HEK293 (cell line): Measurements from ENCODE around the gene ATG4A.

Experiments
- CTCF ChIA-PET: fragments of 350-600 bp; formaldehyde crosslinking; extraction: SDS; loops from one replicate; lab custom pipeline; 2021; ENCODE audit warnings: antibody characterized with exemption; lab: Yijun Ruan, JAX
- POLR2A ChIA-PET: fragments of 300-600 bp; formaldehyde crosslinking; extraction: SDS; loops from one replicate; lab custom pipeline; 2020; ENCODE audit warnings: antibody characterized with exemption, inconsistent platforms; lab: Yijun Ruan, JAX
- H3K27ac ChIP-seq: fragments of 200-500 bp; sonication (Bioruptor generic); 2 replicates; pipeline ENCODE4 v1.5.1; 2014; ENCODE audit warnings: low read depth, low read length, control low read depth, inconsistent platforms; ENCODE audit errors: extremely low read depth
- H3K36me3 ChIP-seq, 2 experiments: fragments of 200-500 bp in 1 of 2; sonication (Bioruptor generic) in 1 of 2; 1 replicate in 1 of 2; 2 replicates in 1 of 2; pipeline ENCODE4 v1.5.1; 2014 to 2017; ENCODE audit warnings: inconsistent platforms in 2 of 2, low read length in 2 of 2; ENCODE audit not compliant: control insufficient read depth in 2 of 2, insufficient read depth in 1 of 2
- H3K4me1 ChIP-seq: fragments of 200-500 bp; sonication (Bioruptor generic); 2 replicates; pipeline ENCODE4 v1.5.1; 2014; ENCODE audit warnings: mild to moderate bottlenecking, low read length, inconsistent platforms; ENCODE audit not compliant: control insufficient read depth, insufficient read depth
- H3K4me3 ChIP-seq: 2 replicates; pipeline ENCODE4 v1.5.1; 2011; ENCODE audit warnings: low read depth, mild to moderate bottlenecking, control low read depth, low read length, moderate library complexity
- H3K9me3 ChIP-seq: fragments of 200-500 bp; sonication (Bioruptor generic); 2 replicates; pipeline ENCODE4 v1.5.1; 2014; ENCODE audit warnings: low read depth, low read length, inconsistent platforms; ENCODE audit not compliant: control insufficient read depth, insufficient read depth
- GLIS1 ChIP-seq: fragments of 450-650 bp; formaldehyde crosslinking; IDR thresholded peaks from 2 replicates; pipeline ENCODE4 v1.5.1; 2016; ENCODE audit warnings: missing biosample characterization, missing genetic modification characterization
- HOXA7 ChIP-seq: sonication (generic); formaldehyde crosslinking; IDR thresholded peaks from 2 replicates; pipeline ENCODE4 v1.8.1; 2022; ENCODE audit warnings: missing genetic modification reagents, borderline replicate concordance
- HOXD13 ChIP-seq: sonication (generic); formaldehyde crosslinking; IDR thresholded peaks from 2 replicates; pipeline ENCODE4 v1.8.0; 2022; ENCODE audit warnings: missing genetic modification reagents, borderline replicate concordance
- OSR2 ChIP-seq: fragments of 450-650 bp; formaldehyde crosslinking; IDR thresholded peaks from 2 replicates; pipeline ENCODE4 v1.5.1; 2016; ENCODE audit warnings: missing biosample characterization, missing genetic modification characterization
- ZBTB1 ChIP-seq: fragments of 450-650 bp; formaldehyde crosslinking; IDR thresholded peaks from 2 replicates; pipeline ENCODE4 v1.5.1; 2016; ENCODE audit warnings: missing biosample characterization, missing genetic modification characterization
- ZEB2 ChIP-seq: fragments of 450-650 bp; formaldehyde crosslinking; IDR thresholded peaks from 2 replicates; pipeline ENCODE4 v1.5.1; 2016; ENCODE audit warnings: missing biosample characterization, missing genetic modification characterization
- ZFP41 ChIP-seq: fragments of 450-650 bp; formaldehyde crosslinking; IDR thresholded peaks from 2 replicates; pipeline ENCODE4 v1.5.1; 2016; ENCODE audit warnings: missing biosample characterization, missing genetic modification characterization, borderline replicate concordance
- ZNF202 ChIP-seq: fragments of 450-650 bp; formaldehyde crosslinking; IDR thresholded peaks from 2 replicates; pipeline ENCODE4 v1.5.1; 2016; ENCODE audit warnings: missing biosample characterization, missing genetic modification characterization, borderline replicate concordance
- ZNF274 ChIP-seq, 2 experiments: fragments of 200-500 bp in 1 of 2; fragments of 450-650 bp in 1 of 2; sonication (Bioruptor generic) in 1 of 2; formaldehyde crosslinking in 1 of 2; IDR thresholded peaks; 2 replicates each; pipeline versions ENCODE4 v1.5.1 to v1.6.1; 2014 to 2016; ENCODE audit warnings: borderline replicate concordance in 1 of 2, inconsistent platforms in 1 of 2, low read length in 1 of 2, missing biosample characterization in 1 of 2, missing genetic modification characterization in 1 of 2
- ZNF37A ChIP-seq: fragments of 450-650 bp; IDR thresholded peaks from 2 replicates; pipeline ENCODE4 v1.5.1; 2018; ENCODE audit warnings: missing biosample characterization, missing genetic modification characterization
- ZNF530 ChIP-seq: fragments of 450-650 bp; formaldehyde crosslinking; IDR thresholded peaks from 2 replicates; pipeline ENCODE4 v1.5.1; 2016; ENCODE audit warnings: low read depth, missing biosample characterization, missing genetic modification characterization
- ZNF660 ChIP-seq: fragments of 450-650 bp; IDR thresholded peaks from 2 replicates; pipeline ENCODE4 v1.5.1; 2018; ENCODE audit warnings: missing biosample characterization, mild to moderate bottlenecking, missing genetic modification characterization
- ZNF707 ChIP-seq: fragments of 450-650 bp; formaldehyde crosslinking; IDR thresholded peaks from 2 replicates; pipeline ENCODE4 v1.5.1; 2016; ENCODE audit warnings: missing biosample characterization, missing genetic modification characterization
- ZNF776 ChIP-seq: fragments of 450-650 bp; formaldehyde crosslinking; IDR thresholded peaks from 2 replicates; pipeline ENCODE4 v1.5.0; 2017; ENCODE audit warnings: missing biosample characterization, missing genetic modification characterization, borderline replicate concordance
- TF ChIP-seq, protein P1 (sequence below): fragments of 450-650 bp; formaldehyde crosslinking; optimal IDR thresholded peaks from 2 replicates; pipeline ENCODE3; 2016; ENCODE audit warnings: missing biosample characterization, mild to moderate bottlenecking, missing genetic modification characterization
- TF ChIP-seq, protein P2 (sequence below): fragments of 450-650 bp; formaldehyde crosslinking; IDR thresholded peaks from 2 replicates; pipeline ENCODE4 v1.5.1; 2017; ENCODE audit warnings: missing biosample characterization, missing genetic modification characterization
- TF ChIP-seq, protein P3 (sequence below): fragments of 450-650 bp; formaldehyde crosslinking; IDR thresholded peaks from 2 replicates; pipeline ENCODE4 v1.5.1; 2016; ENCODE audit warnings: missing biosample characterization, missing genetic modification characterization
- TF ChIP-seq, protein P4 (sequence below): fragments of 450-650 bp; formaldehyde crosslinking; IDR thresholded peaks from 2 replicates; pipeline ENCODE4 v1.5.1; 2016; ENCODE audit warnings: missing biosample characterization, missing genetic modification characterization
- TF ChIP-seq, protein P5 (sequence below): fragments of 450-650 bp; formaldehyde crosslinking; IDR thresholded peaks from 2 replicates; pipeline ENCODE4 v1.5.1; 2016; ENCODE audit warnings: missing biosample characterization, missing genetic modification characterization

Gene ATG4A

DNA sequence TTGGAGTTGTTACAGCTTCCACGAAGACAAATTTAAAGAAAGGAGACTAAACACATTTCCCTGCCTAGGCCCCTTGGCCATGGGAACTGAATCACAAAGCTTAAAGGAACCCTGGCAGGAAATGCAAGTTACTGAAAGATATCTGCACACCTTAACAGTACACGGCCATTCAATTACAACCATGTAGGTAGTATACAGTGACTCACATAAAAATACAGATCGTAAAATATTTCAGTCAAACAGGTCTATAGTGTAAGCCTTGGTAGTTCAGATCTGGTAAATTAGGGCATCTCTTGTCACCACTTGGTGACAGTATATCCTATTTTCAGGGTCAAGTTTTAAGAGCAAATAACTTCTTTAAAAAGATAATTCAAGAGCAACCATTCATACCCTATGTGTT, 112.0 kb downstream of the ATG4A start:
- Histone ChIP-seq H3K9me3 (no peaks in the 10 kb centered on the region), H3K36me3 (no peaks in the 10 kb centered on the region), H3K4me3 (no peak overlapping the region), H3K4me1 (no peaks in the 10 kb centered on the region), H3K27ac (no peak overlapping the region)
- TF ChIP-seq, protein P1, sequence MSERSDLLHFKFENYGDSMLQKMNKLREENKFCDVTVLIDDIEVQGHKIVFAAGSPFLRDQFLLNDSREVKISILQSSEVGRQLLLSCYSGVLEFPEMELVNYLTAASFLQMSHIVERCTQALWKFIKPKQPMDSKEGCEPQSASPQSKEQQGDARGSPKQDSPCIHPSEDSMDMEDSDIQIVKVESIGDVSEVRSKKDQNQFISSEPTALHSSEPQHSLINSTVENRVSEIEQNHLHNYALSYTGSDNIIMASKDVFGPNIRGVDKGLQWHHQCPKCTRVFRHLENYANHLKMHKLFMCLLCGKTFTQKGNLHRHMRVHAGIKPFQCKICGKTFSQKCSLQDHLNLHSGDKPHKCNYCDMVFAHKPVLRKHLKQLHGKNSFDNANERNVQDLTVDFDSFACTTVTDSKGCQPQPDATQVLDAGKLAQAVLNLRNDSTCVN (tag by site-specific recombination): no peak
- no peak for TF ChIP-seq HOXD13 (CRISPR knock-in tag)
- no peak for TF ChIP-seq HOXA7 (CRISPR knock-in tag)
- TF ChIP-seq ZNF707 (tag by site-specific recombination): no peak
- TF ChIP-seq ZNF37A: no peak
- TF ChIP-seq, protein P2, sequence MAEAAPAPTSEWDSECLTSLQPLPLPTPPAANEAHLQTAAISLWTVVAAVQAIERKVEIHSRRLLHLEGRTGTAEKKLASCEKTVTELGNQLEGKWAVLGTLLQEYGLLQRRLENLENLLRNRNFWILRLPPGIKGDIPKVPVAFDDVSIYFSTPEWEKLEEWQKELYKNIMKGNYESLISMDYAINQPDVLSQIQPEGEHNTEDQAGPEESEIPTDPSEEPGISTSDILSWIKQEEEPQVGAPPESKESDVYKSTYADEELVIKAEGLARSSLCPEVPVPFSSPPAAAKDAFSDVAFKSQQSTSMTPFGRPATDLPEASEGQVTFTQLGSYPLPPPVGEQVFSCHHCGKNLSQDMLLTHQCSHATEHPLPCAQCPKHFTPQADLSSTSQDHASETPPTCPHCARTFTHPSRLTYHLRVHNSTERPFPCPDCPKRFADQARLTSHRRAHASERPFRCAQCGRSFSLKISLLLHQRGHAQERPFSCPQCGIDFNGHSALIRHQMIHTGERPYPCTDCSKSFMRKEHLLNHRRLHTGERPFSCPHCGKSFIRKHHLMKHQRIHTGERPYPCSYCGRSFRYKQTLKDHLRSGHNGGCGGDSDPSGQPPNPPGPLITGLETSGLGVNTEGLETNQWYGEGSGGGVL (tag by site-specific recombination): no peak
- TF ChIP-seq ZFP41 (tag by site-specific recombination): no peak
- no peak for TF ChIP-seq ZNF530
- TF ChIP-seq, protein P3, sequence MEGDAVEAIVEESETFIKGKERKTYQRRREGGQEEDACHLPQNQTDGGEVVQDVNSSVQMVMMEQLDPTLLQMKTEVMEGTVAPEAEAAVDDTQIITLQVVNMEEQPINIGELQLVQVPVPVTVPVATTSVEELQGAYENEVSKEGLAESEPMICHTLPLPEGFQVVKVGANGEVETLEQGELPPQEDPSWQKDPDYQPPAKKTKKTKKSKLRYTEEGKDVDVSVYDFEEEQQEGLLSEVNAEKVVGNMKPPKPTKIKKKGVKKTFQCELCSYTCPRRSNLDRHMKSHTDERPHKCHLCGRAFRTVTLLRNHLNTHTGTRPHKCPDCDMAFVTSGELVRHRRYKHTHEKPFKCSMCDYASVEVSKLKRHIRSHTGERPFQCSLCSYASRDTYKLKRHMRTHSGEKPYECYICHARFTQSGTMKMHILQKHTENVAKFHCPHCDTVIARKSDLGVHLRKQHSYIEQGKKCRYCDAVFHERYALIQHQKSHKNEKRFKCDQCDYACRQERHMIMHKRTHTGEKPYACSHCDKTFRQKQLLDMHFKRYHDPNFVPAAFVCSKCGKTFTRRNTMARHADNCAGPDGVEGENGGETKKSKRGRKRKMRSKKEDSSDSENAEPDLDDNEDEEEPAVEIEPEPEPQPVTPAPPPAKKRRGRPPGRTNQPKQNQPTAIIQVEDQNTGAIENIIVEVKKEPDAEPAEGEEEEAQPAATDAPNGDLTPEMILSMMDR (tag by site-specific recombination): no peak
- TF ChIP-seq OSR2 (tag by site-specific recombination): no peak
- no peak for TF ChIP-seq ZNF274 (IDR thresholded peaks at IDR 0.05; ENCODE audit: low read length)
- TF ChIP-seq ZNF274 (tag by site-specific recombination; IDR thresholded peaks at IDR 0.05; ENCODE audit: borderline replicate concordance): no peak
- no peak for TF ChIP-seq ZNF776 (tag by site-specific recombination)
- TF ChIP-seq, protein P4, sequence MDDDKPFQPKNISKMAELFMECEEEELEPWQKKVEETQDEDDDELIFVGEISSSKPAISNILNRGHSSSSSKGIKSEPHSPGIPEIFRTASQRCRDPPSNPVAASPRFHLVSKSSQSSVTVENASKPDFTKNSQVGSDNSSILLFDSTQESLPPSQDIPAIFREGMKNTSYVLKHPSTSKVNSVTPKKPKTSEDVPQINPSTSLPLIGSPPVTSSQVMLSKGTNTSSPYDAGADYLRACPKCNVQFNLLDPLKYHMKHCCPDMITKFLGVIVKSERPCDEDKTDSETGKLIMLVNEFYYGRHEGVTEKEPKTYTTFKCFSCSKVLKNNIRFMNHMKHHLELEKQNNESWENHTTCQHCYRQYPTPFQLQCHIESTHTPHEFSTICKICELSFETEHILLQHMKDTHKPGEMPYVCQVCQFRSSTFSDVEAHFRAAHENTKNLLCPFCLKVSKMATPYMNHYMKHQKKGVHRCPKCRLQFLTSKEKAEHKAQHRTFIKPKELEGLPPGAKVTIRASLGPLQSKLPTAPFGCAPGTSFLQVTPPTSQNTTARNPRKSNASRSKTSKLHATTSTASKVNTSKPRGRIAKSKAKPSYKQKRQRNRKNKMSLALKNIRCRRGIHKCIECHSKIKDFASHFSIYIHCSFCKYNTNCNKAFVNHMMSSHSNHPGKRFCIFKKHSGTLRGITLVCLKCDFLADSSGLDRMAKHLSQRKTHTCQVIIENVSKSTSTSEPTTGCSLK (tag by site-specific recombination): no peak
- TF ChIP-seq, protein P5, sequence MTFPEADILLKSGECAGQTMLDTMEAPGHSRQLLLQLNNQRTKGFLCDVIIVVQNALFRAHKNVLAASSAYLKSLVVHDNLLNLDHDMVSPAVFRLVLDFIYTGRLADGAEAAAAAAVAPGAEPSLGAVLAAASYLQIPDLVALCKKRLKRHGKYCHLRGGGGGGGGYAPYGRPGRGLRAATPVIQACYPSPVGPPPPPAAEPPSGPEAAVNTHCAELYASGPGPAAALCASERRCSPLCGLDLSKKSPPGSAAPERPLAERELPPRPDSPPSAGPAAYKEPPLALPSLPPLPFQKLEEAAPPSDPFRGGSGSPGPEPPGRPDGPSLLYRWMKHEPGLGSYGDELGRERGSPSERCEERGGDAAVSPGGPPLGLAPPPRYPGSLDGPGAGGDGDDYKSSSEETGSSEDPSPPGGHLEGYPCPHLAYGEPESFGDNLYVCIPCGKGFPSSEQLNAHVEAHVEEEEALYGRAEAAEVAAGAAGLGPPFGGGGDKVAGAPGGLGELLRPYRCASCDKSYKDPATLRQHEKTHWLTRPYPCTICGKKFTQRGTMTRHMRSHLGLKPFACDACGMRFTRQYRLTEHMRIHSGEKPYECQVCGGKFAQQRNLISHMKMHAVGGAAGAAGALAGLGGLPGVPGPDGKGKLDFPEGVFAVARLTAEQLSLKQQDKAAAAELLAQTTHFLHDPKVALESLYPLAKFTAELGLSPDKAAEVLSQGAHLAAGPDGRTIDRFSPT (tag by site-specific recombination): no peak
- TF ChIP-seq ZNF660 (tag by site-specific recombination): no peak
- no peak for TF ChIP-seq ZEB2
- no peak for TF ChIP-seq ZNF202
- no peak for TF ChIP-seq ZBTB1 (tag by site-specific recombination)
- no peak for TF ChIP-seq GLIS1 (tag by site-specific recombination)
- POLR2A ChIA-PET: no interaction called here
- CTCF ChIA-PET: interaction anchor here (0.7 to 2.0 kb wide), 3 partner anchors 21 to 1212 kb away, joined by 3 to 15 read pairs (median 3); no protein-coding TSS in a partner anchor
